Chondrocyte (in vitro differentiated cells): ENCODE measurements around the gene RIMBP2. TPM values are rescaled to one million over a fixed set of nuclear protein-coding genes. Genes with fewer than 3 reads are reported as not detected.

Experiments used
- DNase-seq: peaks from one replicate; pipeline ENCODE4 v3.0.0; 2021; ENCODE audit warnings: mixed read lengths, low spot score
- H3K27ac Mint-ChIP-seq: one replicate; pipeline ENCODE4 v1.8.0; 2021; ENCODE audit warnings: mild to moderate bottlenecking, moderate library complexity, mixed read lengths; ENCODE audit not compliant: unreplicated experiment
- H3K27me3 Mint-ChIP-seq: 2 replicates; pipeline ENCODE4 v1.8.0; 2021; ENCODE audit warnings: low read depth, mixed read lengths
- H3K36me3 Mint-ChIP-seq: 2 replicates; pipeline ENCODE4 v1.8.0; 2021; ENCODE audit warnings: low read depth, mixed read lengths
- H3K4me1 Mint-ChIP-seq: 2 replicates; pipeline ENCODE4 v1.8.0; 2021; ENCODE audit warnings: low read depth, mild to moderate bottlenecking, mixed read lengths
- H3K4me3 Mint-ChIP-seq: one replicate; pipeline ENCODE4 v1.8.0; 2021; ENCODE audit warnings: mild to moderate bottlenecking, moderate library complexity, mixed read lengths; ENCODE audit not compliant: unreplicated experiment
- H3K9me3 Mint-ChIP-seq: 2 replicates; pipeline ENCODE4 v1.8.0; 2021; ENCODE audit warnings: low read depth, mixed read lengths
- CTCF ChIP-seq: fragments of 200-600 bp; sonication (generic); IDR thresholded peaks from 2 replicates; pipeline ENCODE4 v1.5.0; 2021; ENCODE audit warnings: antibody characterized with exemption, mild to moderate bottlenecking, moderate library complexity
- total RNA-seq: library from RNA; stranded (reverse); gene quantifications from 3 replicates; pipeline ENCODE4 v1.2.1, GENCODE V29; 2021

Gene RIMBP2
- total RNA-seq, 1 donor from 2014 or later, result 0.30 TPM

GRCh38 chr12:130421896-130422295 is 294.2 kb downstream of the RIMBP2 start:
- Mint-ChIP-seq H3K4me3 (no peak overlapping the region), H3K36me3 (no peaks in the 10 kb centered on the region), H3K27ac (no peak overlapping the region), H3K4me1 (no peaks in the 10 kb centered on the region), H3K9me3 (no peaks in the 10 kb centered on the region), H3K27me3 (peaks cover 7% of the 10 kb centered on the region)
- TF ChIP-seq CTCF, result no peak
- DNase-seq, result no peak

- Mint-ChIP-seq H3K9me3 (no peaks in the 10 kb centered on the region), H3K27me3 (peaks cover 12% of the 10 kb centered on the region), H3K4me1 (no peaks in the 10 kb centered on the region), H3K27ac (no peak overlapping the region), H3K4me3 (no peak overlapping the region), H3K36me3 (no peaks in the 10 kb centered on the region)
- DNase-seq, result no peak
- TF ChIP-seq CTCF, result no peak
Observed at GRCh38 chr12:130420071-130420470, 296.0 kb downstream of the RIMBP2 start.

- Mint-ChIP-seq H3K4me3 (no peak overlapping the region), H3K9me3 (no peaks in the 10 kb centered on the region), H3K27me3 (peaks cover 12% of the 10 kb centered on the region), H3K4me1 (no peaks in the 10 kb centered on the region), H3K36me3 (no peaks in the 10 kb centered on the region), H3K27ac (no peak overlapping the region)
- no peak for TF ChIP-seq CTCF
- no peak for DNase-seq
Observed at GRCh38 chr12:130419116-130419515, 297.0 kb downstream of the RIMBP2 start.

- Mint-ChIP-seq H3K4me3 (no peak overlapping the region), H3K27ac (no peak overlapping the region), H3K36me3 (no peaks in the 10 kb centered on the region), H3K9me3 (no peaks in the 10 kb centered on the region), H3K27me3 (peaks cover 12% of the 10 kb centered on the region), H3K4me1 (no peaks in the 10 kb centered on the region)
- no peak for DNase-seq
- no peak for TF ChIP-seq CTCF
Observed at GRCh38 chr12:130418251-130418650, 297.8 kb downstream of the RIMBP2 start.

- H3K27me3 Mint-ChIP-seq, result peaks cover 9% of the 10 kb centered on the region
- H3K36me3 Mint-ChIP-seq, result no peaks in the 10 kb centered on the region
- H3K9me3 Mint-ChIP-seq, result no peaks in the 10 kb centered on the region
- H3K27ac Mint-ChIP-seq, result no peak overlapping the region
- TF ChIP-seq CTCF, result no peak
- no peak overlapping the region for H3K4me3 Mint-ChIP-seq
- DNase-seq, result no peak
- H3K4me1 Mint-ChIP-seq, result no peaks in the 10 kb centered on the region
Observed at GRCh38 chr12:130414381-130414780, 301.7 kb downstream of the RIMBP2 start.
